Right lobe of liver (tissue), 6 donors: ENCODE results near the gene P2RY4. TPM values are rescaled to one million over a fixed set of nuclear protein-coding genes. Genes with fewer than 3 reads are reported as not detected.
A peak's percentile ranks its signal among the peaks of the same experiment; 100 is the strongest.
"Not testable (repeated sequence)": the region's sequence is repeated elsewhere in the genome, so short reads cannot be mapped to it uniquely, and the experiment has no call there.

ENCODE experiments used
- ATAC-seq, 4 donors: fragments of 200-7000 bp; cut with Tn5 transposase; one replicate each; pipeline ENCODE4 v1.9.1; 2020; ENCODE audit warnings: mild to moderate bottlenecking in 4 of 4, moderate library complexity in 4 of 4
- DNase-seq, 3 donors: peaks; one replicate each; pipeline ENCODE4 v3.0.0-alpha.2; 2020
- H3K27ac ChIP-seq, 3 donors: fragments of 200-600 bp; one replicate each; pipeline ENCODE4 v1.8.0; 2022
- H3K27me3 ChIP-seq, 2 donors: fragments of 200-600 bp; one replicate each; pipeline ENCODE4 v1.8.0; 2022
- H3K36me3 ChIP-seq, 4 donors: fragments of 200-600 bp; sonication (generic) in 1 of 4; one replicate each; pipeline versions ENCODE4 v1.5.1 to v1.8.0; 2017 to 2022; ENCODE audit warnings: control low read depth in 1 of 4
- H3K4me1 ChIP-seq, 4 donors: fragments of 200-600 bp; sonication (generic) in 1 of 4; one replicate each; pipeline versions ENCODE4 v1.5.1 to v1.8.0; 2017 to 2022; ENCODE audit warnings: control low read depth in 1 of 4
- H3K4me3 ChIP-seq, 3 donors: fragments of 200-600 bp; one replicate each; pipeline ENCODE4 v1.8.0; 2022
- H3K9me3 ChIP-seq, 4 donors: fragments of 200-600 bp; sonication (generic) in 1 of 4; one replicate each; pipeline versions ENCODE4 v1.5.1 to v1.8.0; 2017 to 2022; ENCODE audit warnings: control low read depth in 1 of 4
- POLR2A ChIP-seq: fragments of 450-650 bp; IDR thresholded peaks from one replicate; pipeline ENCODE4 v1.6.1; 2017; ENCODE audit warnings: antibody characterized with exemption, mild to moderate bottlenecking
- WGBS: methylation state at CpG from one replicate; pipeline ENCODE4 v1.1.6; 2018; ENCODE audit warnings: low coverage, low lambda C conversion rate; ENCODE audit not compliant: insufficient coverage; ENCODE audit errors: missing lambda C conversion rate; 5-methylcytosine and 5-hydroxymethylcytosine counted together
- intact Hi-C, 2 donors: fragments of 100-400 bp; cut with DNase I; formaldehyde crosslinking; loops; one replicate each; pipeline versions ENCODE4 v1.11.2 to v1.14.1; 2022
- total RNA-seq, 6 experiments: library from RNA; depleted of rRNA in 2 of 6; stranded (reverse); fragments of >200 nt in 2 of 6; fragmentation: NEBNext Ultra II Directional in 3 of 6; extraction: Animal tissue kit (Norgen Biotek cat#: 25700) in 3 of 6; gene quantifications; one replicate each; pipeline versions ENCODE4 v1.1.0 to v1.2.4, GENCODE V29; 2016 to 2023
- TF ChIP-seq, protein P1 (sequence below), 4 donors: fragments of 200-600 bp in 3 of 4; fragments of 450-650 bp in 1 of 4; IDR thresholded peaks; one replicate each; pipeline versions ENCODE4 v1.5.1 to v1.8.0; 2016 to 2022; ENCODE audit warnings: antibody characterized with exemption in 4 of 4, mild to moderate bottlenecking in 2 of 4
- donor health status: DM: no; HTN: yes; CAD: no.
- donor health status: DM: no; HTN: no; CAD: no.
- donor health status: DM: no; HTN: no; CAD: no.
- donor health status: DM: no; HTN: yes; CAD: no.
- donor health status: DM: no; HTN: yes; CAD: no.

Gene P2RY4
- total RNA-seq, 6 experiments from 2014 or later: 0.18 to 1.4 (median 0.26) TPM

- Histone ChIP-seq H3K4me3 (no peak overlapping the region), H3K9me3 (no peaks in the 10 kb centered on the region), H3K27me3 (no peaks in the 10 kb centered on the region), H3K36me3 (no peaks in the 10 kb centered on the region), H3K4me1 (no peaks in the 10 kb centered on the region), H3K27ac (no peak overlapping the region)
- TF ChIP-seq POLR2A: no peak
- TF ChIP-seq, protein P1, sequence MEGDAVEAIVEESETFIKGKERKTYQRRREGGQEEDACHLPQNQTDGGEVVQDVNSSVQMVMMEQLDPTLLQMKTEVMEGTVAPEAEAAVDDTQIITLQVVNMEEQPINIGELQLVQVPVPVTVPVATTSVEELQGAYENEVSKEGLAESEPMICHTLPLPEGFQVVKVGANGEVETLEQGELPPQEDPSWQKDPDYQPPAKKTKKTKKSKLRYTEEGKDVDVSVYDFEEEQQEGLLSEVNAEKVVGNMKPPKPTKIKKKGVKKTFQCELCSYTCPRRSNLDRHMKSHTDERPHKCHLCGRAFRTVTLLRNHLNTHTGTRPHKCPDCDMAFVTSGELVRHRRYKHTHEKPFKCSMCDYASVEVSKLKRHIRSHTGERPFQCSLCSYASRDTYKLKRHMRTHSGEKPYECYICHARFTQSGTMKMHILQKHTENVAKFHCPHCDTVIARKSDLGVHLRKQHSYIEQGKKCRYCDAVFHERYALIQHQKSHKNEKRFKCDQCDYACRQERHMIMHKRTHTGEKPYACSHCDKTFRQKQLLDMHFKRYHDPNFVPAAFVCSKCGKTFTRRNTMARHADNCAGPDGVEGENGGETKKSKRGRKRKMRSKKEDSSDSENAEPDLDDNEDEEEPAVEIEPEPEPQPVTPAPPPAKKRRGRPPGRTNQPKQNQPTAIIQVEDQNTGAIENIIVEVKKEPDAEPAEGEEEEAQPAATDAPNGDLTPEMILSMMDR (IDR thresholded peaks at IDR 0.05): no peak
- ATAC-seq (no peak), DNase-seq (no peak)
- intact Hi-C loops: no loop called here
- WGBS: 66% methylated on average over 2 of the region's 2 CpGs
These were observed 12.8 kb downstream of the P2RY4 start for GRCh38 chrX:70247252-70247651.

GRCh38 chrX:70244881-70245280 lies 15.1 kb downstream of the P2RY4 start:
- TF ChIP-seq, protein P1 (IDR thresholded peaks at IDR 0.05): no peak
- no peak for TF ChIP-seq POLR2A
- no peaks in the 10 kb centered on the region for H3K9me3 ChIP-seq
- DNase-seq (no peak), ATAC-seq (peak in 1 of 4 donors; percentile 57)
- intact Hi-C loops: no loop called here
- H3K4me1 ChIP-seq: no peaks in the 10 kb centered on the region
- H3K27ac ChIP-seq: no peak overlapping the region
- 44% methylated on average over 5 of the region's 6 CpGs for WGBS
- no peaks in the 10 kb centered on the region for H3K36me3 ChIP-seq
- no peak overlapping the region for H3K4me3 ChIP-seq
- H3K27me3 ChIP-seq: no peaks in the 10 kb centered on the region

DNA sequence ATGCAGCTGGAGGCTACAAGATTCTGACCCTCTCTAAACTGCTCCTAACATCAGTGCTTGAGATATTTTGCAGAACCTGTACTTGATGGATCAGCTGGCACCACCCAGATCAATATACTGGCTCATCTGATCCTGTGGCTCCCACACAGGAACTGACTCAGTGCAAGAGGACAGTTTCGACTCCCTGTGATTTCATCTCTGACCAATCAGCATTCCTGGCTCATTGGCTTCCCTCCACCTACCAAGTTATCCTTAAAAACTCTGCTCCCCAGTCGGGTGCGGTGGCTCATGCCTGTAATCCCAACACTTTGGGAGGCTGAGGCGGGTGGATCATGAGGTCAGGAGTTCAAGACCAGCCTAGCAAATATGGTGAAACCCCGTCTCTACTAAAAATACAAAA lies 16.4 kb downstream of the P2RY4 start:
- H3K27ac ChIP-seq, H3K4me3 ChIP-seq, intact Hi-C loops, H3K36me3 ChIP-seq, H3K4me1 ChIP-seq, H3K9me3 ChIP-seq, DNase-seq, H3K27me3 ChIP-seq, ATAC-seq: not testable (repeated sequence)
- WGBS: 59% methylated on average over 3 of the region's 5 CpGs

GRCh38 chrX:70241501-70241900 lies 18.5 kb downstream of the P2RY4 start:
- H3K27ac ChIP-seq: no peak overlapping the region
- DNase-seq: no peak
- no peaks in the 10 kb centered on the region for H3K4me1 ChIP-seq
- no peak for ATAC-seq
- 77% methylated on average over 2 of the region's 2 CpGs for WGBS
- TF ChIP-seq, protein P1 (IDR thresholded peaks at IDR 0.05): no peak
- no peak for TF ChIP-seq POLR2A
- intact Hi-C loops: no loop called here
- H3K4me3 ChIP-seq: no peak overlapping the region
- no peaks in the 10 kb centered on the region for H3K27me3 ChIP-seq
- H3K9me3 ChIP-seq: no peaks in the 10 kb centered on the region
- H3K36me3 ChIP-seq: no peaks in the 10 kb centered on the region

GRCh38 chrX:70240751-70241150 lies 19.3 kb downstream of the P2RY4 start:
- TF ChIP-seq, protein P1 (IDR thresholded peaks at IDR 0.05): no peak
- no peak for TF ChIP-seq POLR2A
- DNase-seq (no peak), ATAC-seq (no peak)
- Histone ChIP-seq H3K9me3 (no peaks in the 10 kb centered on the region), H3K36me3 (no peaks in the 10 kb centered on the region), H3K27ac (no peak overlapping the region), H3K4me3 (no peak overlapping the region), H3K27me3 (no peaks in the 10 kb centered on the region), H3K4me1 (no peaks in the 10 kb centered on the region)
- WGBS: 100% methylated on average over 1 of the region's 1 CpG
- intact Hi-C loops: no loop called here
